Testis (tissue), 2 donors: ENCODE measurements around the gene SYT1.

Source experiments
- CTCF ChIP-seq, 3 experiments: fragments of 450-650 bp in 2 of 3; fragments of 200-600 bp in 1 of 3; sonication (generic) in 1 of 3; IDR thresholded peaks; one replicate each; pipeline ENCODE4 v1.5.1; 2016 to 2019; ENCODE audit warnings: antibody characterized with exemption in 3 of 3, mild to moderate bottlenecking in 2 of 3, moderate library complexity in 1 of 3
- POLR2A ChIP-seq: fragments of 450-650 bp; IDR thresholded peaks from one replicate; pipeline ENCODE4 v1.6.1; 2017; ENCODE audit warnings: antibody characterized with exemption, mild to moderate bottlenecking, moderate library complexity

GRCh38 chr12:79114896-79115295, 250.3 kb downstream of the SYT1 start:
- TF ChIP-seq CTCF (IDR thresholded peaks at IDR 0.05) (no peak), POLR2A (no peak)
